Osteoblast (primary cell): ENCODE measurements around the gene NCR2. TPM values are rescaled to one million over a fixed set of nuclear protein-coding genes. Genes with fewer than 3 reads are reported as not detected.

Experiments used
- DNase-seq: peaks from one replicate; pipeline ENCODE4 v3.0.0; 2011; ENCODE audit warnings: low spot score, mixed read lengths; ENCODE audit not compliant: insufficient read length; ENCODE audit errors: missing footprints
- H2AFZ ChIP-seq: 2 replicates; pipeline ENCODE4 v1.6.0; 2011; ENCODE audit warnings: mild to moderate bottlenecking, low read length
- H3K27ac ChIP-seq: 2 replicates; pipeline ENCODE4 v1.5.1; 2011; ENCODE audit warnings: mild to moderate bottlenecking, low read depth, low read length, moderate library complexity
- H3K27me3 ChIP-seq: 2 replicates; pipeline ENCODE4 v1.6.0; 2012; ENCODE audit warnings: mild to moderate bottlenecking, control low read depth, inconsistent platforms, low read length, moderate library complexity; ENCODE audit not compliant: insufficient read depth
- H3K36me3 ChIP-seq: 2 replicates; pipeline ENCODE4 v1.5.1; 2011; ENCODE audit warnings: mild to moderate bottlenecking, low read length, control low read depth, moderate library complexity; ENCODE audit not compliant: insufficient read depth
- H3K4me1 ChIP-seq: 2 replicates; pipeline ENCODE4 v1.5.1; 2011; ENCODE audit warnings: mild to moderate bottlenecking, low read length, control low read depth, moderate library complexity; ENCODE audit not compliant: insufficient read depth
- H3K4me2 ChIP-seq: 2 replicates; pipeline ENCODE4 v1.6.0; 2011; ENCODE audit warnings: mild to moderate bottlenecking, low read length; ENCODE audit not compliant: insufficient read depth
- H3K4me3 ChIP-seq: fragments of 200-600 bp; sonication (generic); 3 replicates; pipeline ENCODE4 v1.5.1; 2012; ENCODE audit warnings: mild to moderate bottlenecking, low read length, inconsistent platforms; ENCODE audit not compliant: insufficient read depth
- H3K79me2 ChIP-seq: 2 replicates; pipeline ENCODE4 v1.6.0; 2012; ENCODE audit warnings: mild to moderate bottlenecking, low read length, control low read depth, inconsistent platforms; ENCODE audit not compliant: insufficient read depth
- H3K9me3 ChIP-seq: 2 replicates; pipeline ENCODE4 v1.5.1; 2011; ENCODE audit warnings: low read depth, low read length, control low read depth
- H4K20me1 ChIP-seq: 2 replicates; pipeline ENCODE4 v1.6.0; 2012; ENCODE audit warnings: mild to moderate bottlenecking, low read length, control low read depth; ENCODE audit not compliant: insufficient read depth
- total RNA-seq: library from RNA; depleted of rRNA; stranded (reverse); fragments of >200 nt; gene quantifications from 2 replicates; pipeline ENCODE4 v1.2.3, GENCODE V29; 2012
- TF ChIP-seq, protein P1 (sequence below): IDR thresholded peaks from 2 replicates; pipeline ENCODE4 v1.5.1; 2011; ENCODE audit warnings: mild to moderate bottlenecking, low read depth, low read length, moderate library complexity; ENCODE audit errors: extremely low read depth

NCR2 gene
- total RNA-seq, 1 donor, result not detected

DNA sequence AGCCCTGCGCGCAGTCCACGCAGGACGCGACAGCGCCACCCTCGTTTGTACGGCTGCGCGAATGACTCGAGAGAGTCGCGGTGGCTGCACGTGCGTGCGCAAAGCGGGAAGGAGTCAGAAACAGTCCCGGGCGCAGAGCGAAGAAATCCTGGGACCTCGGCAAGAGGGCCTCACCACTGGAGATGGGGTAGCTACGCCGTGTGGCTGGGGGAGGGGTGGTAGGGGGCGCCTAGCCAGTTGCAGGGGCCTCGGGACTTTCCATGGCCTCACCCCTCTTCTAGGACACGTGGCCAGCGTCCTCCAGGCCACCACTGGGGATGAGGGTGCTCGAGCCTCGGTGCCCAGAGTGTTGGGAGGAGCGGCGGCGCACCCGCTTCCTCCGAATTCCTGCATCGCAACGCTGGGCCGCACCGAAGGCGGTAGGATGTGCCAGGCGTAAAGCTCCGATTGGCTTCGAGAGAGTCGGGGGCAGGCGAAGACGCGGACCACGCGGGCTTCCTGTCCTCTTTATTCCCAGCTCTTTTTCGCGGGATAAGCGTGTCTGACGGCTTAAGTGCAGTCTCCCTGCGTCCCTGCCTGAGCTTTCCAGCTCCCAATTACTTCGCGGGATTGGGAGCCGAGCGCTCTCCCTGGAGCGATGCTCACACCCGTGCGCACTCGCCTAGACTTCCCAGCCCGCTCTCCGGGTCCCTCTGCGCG, 38.7 kb downstream of the NCR2 start:
- Histone ChIP-seq H3K27me3 (peaks cover 64% of the 10 kb centered on the region), H2AFZ (no peak overlapping the region), H3K36me3 (no peaks in the 10 kb centered on the region), H3K27ac (no peak overlapping the region), H3K79me2 (no peaks in the 10 kb centered on the region), H3K4me1 (no peaks in the 10 kb centered on the region), H3K9me3 (no peaks in the 10 kb centered on the region), H3K4me2 (no peak overlapping the region), H3K4me3 (no peak overlapping the region), H4K20me1 (no peaks in the 10 kb centered on the region)
- DNase-seq, result peak; percentile 84
- TF ChIP-seq, protein P1, sequence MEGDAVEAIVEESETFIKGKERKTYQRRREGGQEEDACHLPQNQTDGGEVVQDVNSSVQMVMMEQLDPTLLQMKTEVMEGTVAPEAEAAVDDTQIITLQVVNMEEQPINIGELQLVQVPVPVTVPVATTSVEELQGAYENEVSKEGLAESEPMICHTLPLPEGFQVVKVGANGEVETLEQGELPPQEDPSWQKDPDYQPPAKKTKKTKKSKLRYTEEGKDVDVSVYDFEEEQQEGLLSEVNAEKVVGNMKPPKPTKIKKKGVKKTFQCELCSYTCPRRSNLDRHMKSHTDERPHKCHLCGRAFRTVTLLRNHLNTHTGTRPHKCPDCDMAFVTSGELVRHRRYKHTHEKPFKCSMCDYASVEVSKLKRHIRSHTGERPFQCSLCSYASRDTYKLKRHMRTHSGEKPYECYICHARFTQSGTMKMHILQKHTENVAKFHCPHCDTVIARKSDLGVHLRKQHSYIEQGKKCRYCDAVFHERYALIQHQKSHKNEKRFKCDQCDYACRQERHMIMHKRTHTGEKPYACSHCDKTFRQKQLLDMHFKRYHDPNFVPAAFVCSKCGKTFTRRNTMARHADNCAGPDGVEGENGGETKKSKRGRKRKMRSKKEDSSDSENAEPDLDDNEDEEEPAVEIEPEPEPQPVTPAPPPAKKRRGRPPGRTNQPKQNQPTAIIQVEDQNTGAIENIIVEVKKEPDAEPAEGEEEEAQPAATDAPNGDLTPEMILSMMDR, result no peak

DNA sequence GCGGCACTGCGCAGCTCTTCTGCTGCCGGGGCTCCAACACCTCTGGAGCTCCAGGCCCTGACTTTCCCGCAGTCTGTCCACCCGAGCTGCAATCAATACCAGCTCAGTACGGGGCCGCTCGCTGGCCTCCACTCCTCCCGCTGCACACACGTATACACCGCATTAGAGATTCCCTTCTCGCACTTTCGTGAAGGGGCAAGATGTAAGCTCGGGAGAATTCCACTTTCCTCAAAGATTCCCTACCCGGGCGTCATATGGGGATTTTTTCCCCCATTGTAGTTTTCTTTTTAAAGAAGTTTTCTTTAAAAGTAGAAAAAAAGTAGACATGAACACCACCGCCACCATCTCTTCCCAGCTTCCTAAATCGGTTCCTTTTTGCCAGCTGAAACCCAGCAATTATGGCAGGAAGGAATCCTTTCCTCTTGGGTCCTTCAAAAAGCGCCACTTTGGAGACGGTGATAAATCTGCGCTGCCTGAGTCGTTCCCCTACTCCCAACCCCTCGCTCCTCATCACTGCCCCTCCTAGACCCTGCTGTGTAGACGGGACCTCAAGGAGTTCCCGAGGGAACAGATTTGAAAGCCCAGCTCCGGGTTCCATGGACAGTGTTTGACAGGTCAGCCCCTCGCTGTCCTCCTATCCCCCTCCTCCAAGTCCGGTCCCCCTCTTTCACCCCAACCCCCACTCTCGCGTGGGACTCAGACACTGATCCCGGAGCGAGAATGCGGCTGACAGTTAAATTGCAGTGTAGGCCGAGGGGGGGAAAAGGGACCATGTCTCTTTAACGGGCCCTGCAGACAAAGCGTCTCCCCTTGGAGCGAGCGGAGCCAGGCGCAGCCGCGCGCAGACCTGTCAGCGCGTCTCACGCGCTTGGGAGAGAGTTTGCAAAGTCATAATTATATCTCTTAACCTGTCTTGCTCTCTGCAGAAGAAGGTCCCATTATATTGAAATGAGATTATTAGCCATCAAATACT, 39.5 kb downstream of the NCR2 start:
- Histone ChIP-seq H3K4me2 (no peak overlapping the region), H3K9me3 (no peaks in the 10 kb centered on the region), H3K4me1 (no peaks in the 10 kb centered on the region), H3K27ac (no peak overlapping the region), H2AFZ (no peak overlapping the region), H3K36me3 (no peaks in the 10 kb centered on the region), H4K20me1 (no peaks in the 10 kb centered on the region), H3K27me3 (peaks cover 67% of the 10 kb centered on the region), H3K79me2 (no peaks in the 10 kb centered on the region), H3K4me3 (no peak overlapping the region)
- DNase-seq, result no peak
- TF ChIP-seq, protein P1, result no peak

DNA sequence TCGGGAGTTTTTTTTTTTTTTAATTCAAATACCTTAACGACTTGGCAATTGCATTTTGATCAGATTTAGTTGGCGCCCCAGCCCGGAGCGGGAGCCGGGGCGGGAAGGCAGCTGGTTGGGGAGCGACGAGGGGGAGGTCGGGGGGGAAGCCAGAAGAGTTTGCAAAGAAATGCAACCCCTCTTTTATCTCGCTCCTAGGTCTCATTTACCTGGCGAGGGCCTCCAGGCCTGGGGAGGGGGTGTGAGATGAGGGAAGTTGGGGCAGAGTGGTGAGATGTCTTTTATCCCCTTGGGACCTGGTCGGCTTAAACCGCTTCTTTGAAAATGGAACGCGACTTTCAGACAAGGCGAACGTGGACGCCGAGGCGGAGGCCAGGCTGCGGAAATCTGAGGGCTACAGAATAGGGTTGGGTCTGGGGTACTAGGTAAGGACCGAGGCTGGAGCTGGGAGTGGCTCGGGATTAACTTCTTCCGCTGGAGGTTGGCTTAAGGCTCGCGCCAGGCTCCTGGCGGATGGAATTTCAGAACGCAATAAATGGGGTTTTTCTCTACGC, 40.3 kb downstream of the NCR2 start:
- Histone ChIP-seq H4K20me1 (no peaks in the 10 kb centered on the region), H3K27me3 (peaks cover 67% of the 10 kb centered on the region), H3K4me2 (no peak overlapping the region), H2AFZ (no peak overlapping the region), H3K4me1 (no peaks in the 10 kb centered on the region), H3K79me2 (no peaks in the 10 kb centered on the region), H3K9me3 (no peaks in the 10 kb centered on the region), H3K27ac (no peak overlapping the region), H3K36me3 (no peaks in the 10 kb centered on the region), H3K4me3 (no peak overlapping the region)
- no peak for DNase-seq
- TF ChIP-seq, protein P1, result no peak

DNA sequence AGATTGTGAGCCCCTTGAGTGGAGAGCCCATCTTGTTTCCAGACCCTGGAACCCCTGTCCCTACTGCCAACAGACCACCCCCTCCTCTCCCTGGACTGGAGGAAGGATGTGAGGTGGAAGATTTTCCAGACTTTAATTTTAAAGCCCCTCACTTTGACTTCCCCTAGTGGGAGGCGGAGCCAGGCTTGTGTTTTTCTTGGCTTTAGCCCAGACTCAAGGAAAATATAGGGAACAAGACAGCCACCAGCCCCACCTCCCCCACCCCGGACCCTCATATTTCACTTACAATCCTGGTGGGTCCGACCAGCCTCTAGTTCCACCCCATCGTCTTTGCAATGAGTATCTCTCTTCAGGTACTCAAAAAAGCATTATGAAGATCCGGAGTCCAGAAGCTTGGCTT, 40.8 kb downstream of the NCR2 start:
- peaks cover 67% of the 10 kb centered on the region for H3K27me3 ChIP-seq

More for the DNA sequence above, 40.8 kb downstream of the NCR2 start:
- no peaks in the 10 kb centered on the region for H3K4me1 ChIP-seq
- no peaks in the 10 kb centered on the region for H3K79me2 ChIP-seq
- H3K27ac ChIP-seq, result no peak overlapping the region
- no peaks in the 10 kb centered on the region for H4K20me1 ChIP-seq
- TF ChIP-seq, protein P1, result no peak
- no peak overlapping the region for H2AFZ ChIP-seq
- H3K4me2 ChIP-seq, result no peak overlapping the region
- no peaks in the 10 kb centered on the region for H3K9me3 ChIP-seq
- H3K4me3 ChIP-seq, result no peak overlapping the region
- DNase-seq, result no peak
- H3K36me3 ChIP-seq, result no peaks in the 10 kb centered on the region
